ENCODE results near the gene RNF149.

The RNF149 gene

DNA sequence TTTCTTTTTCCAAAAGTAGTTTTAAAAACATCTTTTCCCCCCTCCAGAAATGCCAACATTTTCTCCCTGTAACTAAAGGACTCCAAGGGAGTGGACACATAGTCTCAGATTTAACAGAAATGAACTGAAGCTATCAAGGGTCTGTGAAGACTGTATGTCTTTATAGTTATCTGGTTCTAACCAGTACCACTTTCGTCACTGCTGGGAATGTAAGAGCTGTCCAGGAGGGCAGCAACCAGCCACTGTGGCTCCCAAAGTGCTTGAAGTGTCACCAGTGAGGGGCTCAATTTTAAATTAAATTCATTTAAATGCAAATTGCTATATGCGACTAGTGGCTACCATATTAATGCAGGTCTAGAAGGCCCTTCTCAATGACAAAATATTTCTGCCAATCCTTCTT is 15.0 kb downstream of the RNF149 start:
- FAIRE-seq = no peak

DNA sequence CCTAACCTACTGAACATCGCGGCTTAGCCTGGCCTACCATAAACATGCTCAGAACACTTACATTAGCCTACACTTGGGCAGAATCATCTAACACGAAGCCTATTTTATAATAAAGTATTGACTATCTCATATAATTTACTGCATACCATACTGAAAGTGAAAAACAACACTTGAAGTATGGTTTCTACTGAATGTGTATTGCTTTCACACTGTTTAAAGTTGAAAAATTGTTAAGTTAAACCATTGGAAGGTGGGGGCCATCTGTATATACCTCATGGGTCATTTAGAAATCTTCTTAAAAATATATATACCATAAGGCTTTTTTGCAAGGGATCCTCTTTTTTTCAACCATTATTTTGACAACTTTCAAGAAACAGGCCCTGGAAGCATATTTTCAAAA is 16.5 kb downstream of the RNF149 start:
- no peak for FAIRE-seq

DNA sequence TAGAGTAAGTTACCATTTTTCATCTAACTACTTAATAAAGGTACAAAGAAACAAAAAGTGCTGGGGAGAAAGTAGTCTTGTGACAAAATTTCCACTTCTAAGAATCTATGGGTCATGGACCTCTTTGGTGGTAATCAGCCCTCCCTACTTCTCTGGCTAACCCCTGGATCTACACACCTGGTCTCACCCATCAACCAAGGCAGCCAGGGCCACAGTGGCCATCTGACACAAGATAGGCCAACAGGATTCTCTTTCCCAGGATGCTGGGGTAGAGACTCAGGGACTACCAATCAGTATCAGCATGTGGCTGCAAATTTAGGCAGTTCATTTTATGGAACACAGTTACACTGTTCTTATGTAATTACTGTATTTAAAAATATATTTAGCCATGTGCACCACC is 17.8 kb downstream of the RNF149 start:
- no peak for FAIRE-seq

DNA sequence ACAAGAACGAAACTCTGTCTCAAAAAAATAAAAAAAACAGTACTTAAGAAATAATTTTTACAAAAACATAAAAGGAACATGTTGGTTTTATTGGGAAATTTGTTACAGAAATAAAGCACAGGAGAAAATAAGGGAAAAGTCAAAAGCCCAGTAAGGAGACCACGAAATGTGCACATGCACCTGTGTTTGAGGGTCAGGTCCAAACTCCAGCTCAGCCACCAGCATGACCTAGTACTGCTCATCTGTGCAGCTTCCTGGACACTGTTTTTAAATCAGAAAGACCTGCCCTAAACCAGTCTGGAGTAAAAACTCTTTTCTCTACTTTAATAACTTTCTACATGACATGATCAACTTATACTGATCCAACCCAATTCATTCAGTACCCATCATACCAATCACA is 21.2 kb downstream of the RNF149 start:
- FAIRE-seq = no peak

DNA sequence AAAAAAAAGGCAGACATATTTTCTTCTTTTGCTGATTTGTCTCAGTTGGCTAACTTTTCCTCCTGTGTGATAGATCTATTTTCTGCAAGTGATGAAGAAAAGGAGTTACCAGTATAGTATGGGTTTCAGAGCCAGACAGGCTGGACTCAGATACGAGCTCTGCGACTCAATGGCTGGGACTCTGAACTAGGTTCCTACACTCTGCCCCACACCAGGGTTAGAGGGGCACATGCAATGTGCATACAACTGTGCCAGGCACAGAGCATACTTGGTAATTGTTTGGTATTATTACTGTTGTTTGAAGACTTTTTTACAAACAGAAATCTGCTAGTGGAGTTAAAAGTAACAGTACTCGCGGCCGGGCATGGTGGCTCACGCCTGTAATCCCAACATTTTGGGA is 21.8 kb downstream of the RNF149 start:
- FAIRE-seq = no peak

DNA sequence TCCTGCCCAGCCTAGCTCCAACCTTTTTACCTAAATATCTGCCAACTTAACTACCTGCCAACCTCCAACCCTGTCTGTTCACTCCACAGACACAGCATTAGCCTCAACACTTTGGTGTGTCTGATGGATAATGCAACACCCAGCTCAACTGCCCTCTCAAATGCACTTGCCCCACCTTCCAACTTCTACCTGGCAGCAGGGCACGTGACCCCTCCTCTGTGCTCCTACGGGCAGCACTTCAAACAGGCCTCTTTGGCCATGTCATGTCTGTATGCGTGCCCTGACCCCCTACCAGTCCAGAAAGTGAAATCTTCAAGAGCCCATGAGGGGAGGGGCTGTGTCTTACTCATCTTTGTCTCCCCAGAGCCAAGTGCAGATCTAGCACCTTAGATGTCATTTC is 25.5 kb downstream of the RNF149 start:
- FAIRE-seq = no peak

DNA sequence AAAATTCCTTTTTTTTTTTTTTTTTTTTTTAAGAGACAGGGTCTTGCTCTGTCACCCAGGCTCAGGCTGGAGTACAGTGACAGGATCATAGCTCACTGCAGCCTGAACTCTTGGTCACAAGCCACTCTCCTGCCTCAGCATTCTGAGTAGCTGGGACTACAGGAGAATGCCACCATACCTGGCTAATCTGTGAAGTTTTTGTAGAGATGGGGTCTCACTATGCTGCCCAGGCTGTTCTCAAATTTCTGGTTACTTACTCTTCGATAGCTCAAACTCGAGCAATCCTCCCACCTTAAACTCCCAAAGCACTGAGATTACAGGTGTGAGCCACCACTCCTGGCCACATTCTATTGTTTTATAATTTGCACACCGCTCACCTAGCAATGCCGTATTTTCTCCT is 27.0 kb downstream of the RNF149 start:
- FAIRE-seq = no peak

DNA sequence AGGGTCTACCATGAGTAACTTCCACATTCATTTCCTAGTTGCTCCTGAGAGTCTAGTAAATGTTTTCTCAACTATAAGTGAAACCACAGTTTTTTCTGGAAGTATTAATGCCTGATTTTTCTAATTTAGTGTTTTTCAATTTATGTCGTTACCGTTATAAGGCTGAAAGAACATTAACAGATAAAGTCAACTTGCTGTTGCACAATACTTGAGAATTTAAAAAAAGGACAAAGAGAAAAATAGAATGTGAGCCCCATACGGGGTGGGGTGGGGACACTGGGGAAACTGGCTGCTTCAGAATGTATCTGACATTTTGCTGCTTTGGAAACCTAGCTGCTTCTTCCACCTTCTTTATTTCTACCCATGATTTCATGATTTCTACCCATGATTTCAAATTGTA is 29.6 kb downstream of the RNF149 start:
- no peak for FAIRE-seq

DNA sequence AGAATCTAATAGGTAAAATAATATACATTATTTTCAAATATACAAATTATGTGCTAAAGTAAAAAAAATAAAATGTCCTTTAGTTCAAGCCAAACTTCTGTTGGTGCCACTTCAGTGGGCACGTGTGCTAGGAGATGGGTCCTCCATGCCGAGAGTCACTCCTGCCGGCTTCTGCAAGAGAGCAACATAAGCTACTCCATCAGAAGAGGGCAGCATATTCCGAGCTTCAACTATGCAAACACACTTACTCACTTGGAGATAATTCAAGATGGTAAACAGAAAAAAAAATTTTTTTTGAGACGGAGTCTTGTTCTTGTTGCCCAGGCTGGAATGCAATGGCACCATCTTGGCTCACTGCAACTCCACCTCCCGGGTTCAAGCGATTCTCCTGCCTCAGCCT is 31.4 kb downstream of the RNF149 start:
- FAIRE-seq = no peak

DNA sequence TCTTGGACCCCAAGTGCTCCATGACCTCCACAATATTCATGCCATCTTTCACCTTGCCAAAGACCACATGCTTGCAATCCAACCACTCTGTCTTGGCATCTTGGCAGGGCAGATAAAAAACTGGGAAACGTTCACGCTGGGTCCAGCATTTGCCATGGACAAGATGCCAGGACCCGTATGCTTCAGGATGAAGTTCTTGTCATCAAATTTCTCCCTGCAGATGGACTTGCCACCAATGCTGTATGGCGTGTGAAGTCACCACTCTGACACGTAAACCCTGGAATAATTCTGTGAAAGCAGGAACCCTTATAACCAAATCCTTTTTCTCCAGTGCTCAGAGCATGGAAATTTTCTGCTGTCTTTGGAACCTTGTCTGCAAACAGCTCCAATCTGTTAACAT is 34.4 kb downstream of the RNF149 start:
- no peak for FAIRE-seq

DNA sequence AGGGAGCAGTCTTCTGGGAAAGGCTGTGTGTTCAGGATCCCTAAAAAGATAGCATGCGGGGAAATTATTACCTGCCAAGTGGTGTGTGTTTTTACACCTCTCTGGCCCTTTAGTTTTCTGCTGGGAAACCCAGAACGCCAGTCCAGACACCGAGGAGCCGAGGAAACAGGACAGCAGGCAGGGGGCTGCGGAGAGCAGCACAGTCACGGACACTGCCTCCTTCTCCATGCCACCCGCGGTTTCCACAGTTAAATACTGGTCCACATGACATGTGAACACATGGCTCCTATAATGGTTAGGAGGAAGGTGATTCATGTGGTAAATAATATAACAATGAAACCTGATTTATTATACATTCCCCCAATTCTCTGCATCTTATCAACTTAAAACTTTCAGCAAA is 35.4 kb downstream of the RNF149 start:
- FAIRE-seq = no peak

DNA sequence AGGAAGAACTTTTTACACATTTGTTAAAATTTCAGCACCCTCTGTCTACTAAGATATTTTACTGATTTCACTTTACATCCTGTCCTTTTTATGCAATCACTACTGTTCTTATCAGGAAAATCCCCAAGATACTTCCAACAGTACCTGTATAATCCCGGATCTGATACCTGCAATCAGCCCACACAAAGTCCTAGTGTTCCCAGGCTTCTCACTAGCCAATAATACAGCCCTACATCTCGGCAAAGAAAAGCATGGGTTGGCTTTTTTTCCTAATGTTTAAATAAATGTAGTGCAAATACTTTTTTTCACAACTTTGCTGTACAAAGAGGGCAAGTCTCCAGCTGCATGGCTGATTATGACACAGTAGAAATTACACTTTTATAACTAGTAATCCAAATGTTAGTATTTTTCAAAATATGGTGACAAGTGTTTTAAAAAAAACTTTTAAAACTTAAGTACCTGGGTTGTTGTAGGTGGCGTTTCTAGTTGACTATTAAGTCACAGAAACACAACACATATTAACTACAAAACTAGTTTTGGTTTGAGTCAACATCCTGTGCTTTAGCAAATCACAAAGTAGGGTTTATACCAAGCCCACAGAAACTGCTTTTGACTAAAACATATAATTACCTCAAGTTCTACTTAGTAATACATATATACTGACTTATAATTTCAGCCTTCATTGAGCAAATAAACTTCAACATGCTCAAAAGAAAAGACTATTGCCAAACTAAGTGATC is 36.3 kb downstream of the RNF149 start:
- no peak for FAIRE-seq

DNA sequence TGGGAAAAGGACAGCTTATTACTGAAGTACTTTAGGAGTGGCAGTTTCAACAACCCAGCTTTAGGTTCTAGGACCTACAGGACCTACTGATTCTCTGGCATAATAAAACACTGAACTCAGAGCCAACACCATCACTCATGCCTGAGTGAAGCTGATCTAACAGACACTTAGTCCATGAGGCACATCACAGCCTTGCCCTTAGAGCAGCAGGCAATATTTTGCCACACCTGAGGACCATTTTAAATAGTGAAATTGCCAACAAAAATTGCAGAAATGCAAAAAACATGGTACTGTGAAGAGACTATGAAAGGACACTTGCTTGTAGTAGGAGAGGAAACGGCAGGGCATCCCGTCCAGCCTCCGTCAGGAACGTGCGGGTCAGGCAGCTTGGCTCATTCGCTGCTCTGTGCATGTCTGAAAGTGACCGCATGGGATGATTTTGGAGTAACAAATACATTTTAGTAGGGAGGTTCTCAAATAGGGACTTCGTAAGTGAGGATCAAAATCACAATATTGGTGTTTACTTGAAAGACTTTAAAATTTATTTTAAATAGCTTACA is 37.7 kb downstream of the RNF149 start:
- no peak for FAIRE-seq

DNA sequence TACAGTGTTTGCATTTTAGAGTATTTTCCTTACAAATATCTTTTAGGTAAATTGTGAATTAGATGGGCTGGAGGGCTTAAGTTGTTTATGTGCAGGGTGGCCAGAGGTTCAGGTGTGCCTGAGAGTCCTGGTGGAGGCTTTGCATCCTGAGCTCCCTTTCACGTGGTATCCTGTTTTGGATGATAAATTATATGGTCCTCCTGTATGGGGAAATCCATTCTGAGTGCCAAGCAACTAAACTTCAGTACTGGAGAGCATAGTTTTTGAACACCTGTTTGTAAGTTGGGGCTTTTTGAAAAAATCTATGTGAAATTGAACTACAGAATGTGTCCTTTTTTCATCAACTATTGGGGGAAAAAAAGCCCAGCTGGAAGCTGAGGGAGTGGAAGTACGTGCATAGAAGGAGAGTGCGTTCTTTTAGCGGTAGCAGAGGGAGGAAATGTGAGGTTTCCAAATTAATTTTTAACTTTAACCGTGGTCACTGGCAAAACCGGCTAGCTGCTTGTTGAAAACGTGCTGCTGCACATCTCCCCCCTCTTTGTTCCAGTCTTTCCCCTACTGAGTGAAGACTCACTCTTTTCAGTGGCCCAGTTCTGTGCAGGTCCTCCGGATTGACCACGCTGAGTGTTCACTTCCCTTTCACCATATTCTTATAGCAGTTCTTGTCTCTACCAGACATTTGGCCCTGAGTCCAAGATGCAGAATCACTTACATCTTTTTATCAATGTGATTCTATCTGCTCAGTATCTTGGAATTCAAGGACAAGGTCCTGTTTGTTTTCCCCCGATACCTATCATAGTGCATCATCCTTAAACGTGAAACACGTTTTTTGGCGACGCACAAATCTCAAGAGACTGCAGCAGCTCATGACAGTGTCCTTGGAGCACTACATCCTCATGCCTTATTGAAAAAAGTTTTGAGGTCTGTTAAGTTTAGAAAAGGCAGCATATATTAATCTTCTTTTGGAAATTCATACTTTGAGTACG is 40.5 kb downstream of the RNF149 start:
- no peak for FAIRE-seq

DNA sequence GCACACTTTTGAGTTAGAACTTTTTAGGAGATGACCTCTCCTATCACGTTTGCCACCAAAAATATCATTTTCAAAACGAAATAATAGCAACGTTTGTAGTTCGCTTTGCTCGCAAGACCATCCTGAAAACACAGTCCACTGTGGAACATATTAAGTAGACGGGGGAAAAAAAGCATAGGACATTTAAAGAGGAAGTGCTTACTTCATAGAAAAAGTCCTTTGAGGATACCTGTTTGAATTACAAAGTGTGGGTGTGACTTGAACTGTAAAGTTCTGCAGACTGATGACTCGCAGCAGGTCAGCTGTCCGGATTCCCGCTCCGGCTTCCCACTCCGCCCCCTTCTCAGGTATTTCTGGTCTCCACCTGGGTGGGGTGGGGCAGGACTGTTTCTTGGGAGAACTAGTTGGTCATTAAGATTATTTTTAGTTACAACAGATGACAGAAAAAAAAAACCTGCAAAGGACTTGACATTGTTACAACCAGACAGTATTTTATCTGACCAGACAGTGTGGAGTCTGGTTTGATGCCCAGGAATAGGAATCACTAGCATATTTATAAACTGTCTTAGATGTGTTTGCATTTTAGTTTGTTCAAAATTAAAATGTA is 42.5 kb downstream of the RNF149 start:
- FAIRE-seq = no peak

DNA sequence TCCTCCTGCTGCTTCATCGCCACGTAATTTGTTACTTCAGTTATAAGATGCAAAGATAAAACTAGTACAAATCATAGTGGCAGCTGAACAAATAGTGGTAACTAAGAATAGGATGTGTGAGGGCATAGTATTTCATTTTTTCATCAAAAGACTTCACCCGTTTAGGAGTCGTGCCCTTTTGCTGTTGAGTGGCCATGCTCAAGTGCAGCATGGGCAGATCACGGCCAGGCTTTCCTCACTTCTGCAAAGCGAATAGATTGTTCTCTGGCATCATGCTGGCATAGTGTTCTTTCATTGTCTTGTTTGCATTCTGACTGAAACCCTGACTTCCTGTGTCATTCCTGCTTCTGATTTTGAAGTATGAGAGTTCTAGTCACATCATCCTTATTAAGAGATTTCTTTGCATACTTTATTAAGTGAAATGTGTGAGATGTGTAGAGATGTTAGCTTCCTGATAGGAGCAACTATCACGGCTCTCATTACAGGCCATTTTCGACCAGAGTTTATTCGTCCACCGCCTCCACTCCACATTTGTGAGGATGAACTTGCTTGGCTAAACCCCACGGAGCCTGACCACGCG is 44.1 kb downstream of the RNF149 start:
- FAIRE-seq = no peak

DNA sequence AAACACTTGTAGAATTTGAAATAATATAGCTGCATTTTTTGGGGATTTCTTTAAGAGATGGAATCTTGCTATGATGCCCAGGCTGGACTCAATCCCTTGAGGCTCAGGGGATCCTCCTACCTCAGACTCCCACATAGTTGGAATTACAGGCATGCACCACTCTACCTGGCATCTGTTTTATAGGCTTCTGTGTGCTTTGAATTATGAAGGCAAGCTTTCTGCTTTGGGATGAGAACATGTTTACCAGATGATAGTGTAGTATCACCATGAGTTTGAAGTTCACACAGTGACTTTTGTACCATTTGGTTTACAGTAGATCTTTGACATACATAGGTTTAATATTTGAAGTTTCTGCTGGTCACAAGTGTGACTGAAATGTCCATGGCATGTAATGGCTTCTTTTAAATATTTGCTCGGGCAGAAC is 45.1 kb downstream of the RNF149 start:
- no peak for FAIRE-seq

DNA sequence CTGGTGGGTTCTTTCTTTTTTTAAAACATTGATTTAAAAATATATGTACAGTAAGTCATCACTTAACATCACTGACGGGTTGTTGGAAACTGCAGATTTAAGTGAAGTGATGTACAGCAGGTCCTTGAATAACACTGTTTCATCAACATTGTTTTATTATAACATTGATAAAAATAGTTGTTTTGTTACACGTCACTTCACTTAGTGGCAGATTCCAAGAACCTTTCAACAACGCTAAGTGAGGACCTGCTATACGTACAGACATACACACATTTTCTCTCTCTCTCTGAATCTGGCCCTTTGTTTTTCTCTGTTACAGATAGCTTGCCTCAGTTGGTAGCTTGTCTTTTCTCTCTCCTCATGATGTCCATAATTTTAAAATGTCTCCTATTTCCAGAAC is 46.4 kb downstream of the RNF149 start:
- no peak for FAIRE-seq

DNA sequence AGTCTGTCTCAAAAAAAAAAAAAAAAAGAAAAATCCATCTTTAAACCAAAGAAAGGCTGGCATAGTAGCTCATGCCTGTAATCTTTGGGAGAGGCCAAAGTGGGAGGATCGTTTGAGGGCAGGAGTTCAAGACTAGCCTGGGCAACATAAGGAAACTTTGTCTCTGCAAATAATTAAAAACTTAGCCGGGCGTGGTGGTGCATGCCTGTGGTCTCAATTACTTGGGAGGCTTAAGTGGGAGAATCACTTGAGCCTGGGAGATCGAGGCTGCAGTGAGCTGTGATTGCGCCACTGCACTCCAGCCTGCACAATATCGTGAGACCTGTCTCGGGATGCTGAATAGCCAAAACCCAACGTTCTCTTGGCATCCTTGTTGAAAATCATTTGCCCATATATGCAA is 49.7 kb downstream of the RNF149 start:
- FAIRE-seq = no peak

DNA sequence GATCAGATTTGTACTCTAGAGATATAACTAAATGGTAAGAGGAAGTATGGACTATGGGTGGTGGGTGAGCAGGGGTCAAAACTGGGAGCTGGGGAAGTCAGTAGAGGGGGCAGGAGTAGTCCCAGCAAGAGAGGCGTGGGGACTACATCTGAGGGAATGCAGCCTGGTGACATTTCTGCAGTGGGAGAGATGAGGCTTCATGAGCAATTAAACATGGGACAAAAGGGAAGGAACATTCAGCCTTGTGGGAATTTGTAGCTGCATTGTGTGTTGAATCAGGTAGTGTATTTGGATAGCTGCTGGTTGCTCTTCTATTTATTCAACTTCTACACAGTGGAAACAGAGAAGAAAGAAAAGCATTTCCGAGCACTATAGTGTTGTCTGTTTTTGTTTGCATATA is 52.2 kb downstream of the RNF149 start:
- FAIRE-seq = no peak

DNA sequence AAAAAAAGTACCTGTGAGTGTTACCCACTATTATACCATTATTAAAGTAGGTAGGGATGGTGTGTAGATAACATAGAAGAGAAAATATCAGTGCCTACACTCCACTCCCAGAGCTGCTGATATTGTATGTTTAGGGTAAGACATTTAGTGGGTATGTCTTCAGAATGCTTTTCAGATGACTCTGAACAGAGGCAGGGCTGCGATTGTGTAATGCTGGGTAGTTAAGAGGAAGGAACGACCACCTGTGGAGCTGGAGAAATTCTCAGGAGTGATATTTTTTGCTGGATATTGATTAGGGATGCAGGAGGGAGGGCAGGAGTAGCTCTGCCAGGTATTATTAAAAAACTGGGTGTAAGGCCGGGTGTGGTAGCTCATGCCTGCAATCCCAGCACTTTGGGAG is 53.0 kb downstream of the RNF149 start:
- FAIRE-seq = no peak

DNA sequence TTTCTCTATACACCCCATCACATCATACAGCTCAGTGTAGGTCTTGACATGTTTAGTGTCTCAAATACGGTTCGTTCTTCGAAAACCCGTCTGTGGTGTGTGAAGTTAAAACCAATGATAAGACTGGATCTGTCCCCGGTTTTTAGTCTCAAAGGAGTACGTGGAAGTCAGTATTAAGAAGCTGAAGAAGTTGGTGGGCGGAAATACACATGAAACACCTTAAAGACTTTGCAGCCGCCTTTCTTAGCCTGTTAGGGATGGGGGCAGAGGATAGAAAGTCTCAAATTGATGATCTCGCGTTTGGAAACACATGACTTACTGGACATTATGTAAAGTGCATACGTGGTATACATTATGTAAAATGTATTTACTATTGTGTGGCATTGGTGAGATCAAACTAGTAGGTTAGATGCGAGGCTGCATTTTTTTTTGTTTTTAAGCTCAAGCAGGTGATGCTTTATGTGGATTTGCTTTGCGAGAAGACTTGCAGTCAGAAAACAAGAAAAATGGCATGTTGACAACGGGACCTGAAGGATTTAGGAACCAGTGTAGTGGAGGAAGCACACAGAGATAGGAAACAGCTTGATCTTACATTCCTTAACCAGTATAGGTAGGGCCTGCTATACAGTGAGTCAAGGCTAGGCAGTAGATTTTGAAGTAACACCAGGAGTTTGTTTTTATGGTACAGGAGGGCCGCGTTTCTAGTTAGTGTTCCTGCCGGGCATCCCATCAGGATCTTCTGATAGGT is 54.6 kb downstream of the RNF149 start:
- no peak for FAIRE-seq
